Measurements from ENCODE around the gene DNAH12.
"Not testable (repeated sequence)": the region's sequence is repeated elsewhere in the genome, so short reads cannot be mapped to it uniquely, and the experiment has no call there.

The DNAH12 gene

DNA sequence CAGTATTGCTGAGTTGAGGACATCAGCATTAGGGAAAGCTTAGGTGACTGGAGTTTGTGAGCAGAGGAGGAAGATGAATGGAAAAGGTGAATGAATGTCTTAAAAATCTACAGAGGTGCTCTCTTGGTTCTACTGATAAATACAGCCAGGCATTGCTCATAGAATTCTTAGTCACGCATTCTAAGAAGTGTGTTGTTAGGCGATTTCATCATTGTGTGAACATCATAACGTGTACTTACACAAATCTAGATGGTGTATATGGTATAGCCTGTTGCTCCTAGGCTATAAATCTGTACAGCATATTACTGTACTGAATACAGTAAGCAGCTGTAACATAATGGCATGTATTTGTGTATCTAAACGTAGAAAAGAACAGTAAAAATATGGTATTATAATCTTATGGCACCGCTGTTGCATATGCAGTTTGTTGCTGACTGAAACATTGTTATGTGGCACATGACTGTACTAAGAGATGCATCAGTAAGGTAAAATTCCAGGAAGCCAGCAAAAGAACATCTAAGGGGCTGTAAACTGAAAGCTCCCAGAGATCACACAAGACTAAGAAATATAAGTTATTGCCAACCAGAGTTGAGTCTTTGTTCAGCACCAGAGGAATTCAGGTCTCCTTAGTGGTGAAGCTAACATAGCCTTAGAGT lies 208.7 kb downstream of the DNAH12 start:
- H2AFZ ChIP-seq (ENCODE audit: low read length): no peak overlapping the region
- no peaks in the 10 kb centered on the region for H4K20me1 ChIP-seq (ENCODE audit: insufficient read depth, low read length, poor library complexity, severe bottlenecking)
- no peak overlapping the region for H3K4me3 ChIP-seq (ENCODE audit: low read length, poor library complexity, severe bottlenecking)
- H3K9ac ChIP-seq (ENCODE audit: low read depth, low read length, poor library complexity, severe bottlenecking): no peak overlapping the region
- no peaks in the 10 kb centered on the region for H3K9me2 ChIP-seq (replicated peaks; ENCODE audit: low read depth, low read length)
- no peaks in the 10 kb centered on the region for H3K36me3 ChIP-seq (ENCODE audit: insufficient read depth, low read length)
- no peaks in the 10 kb centered on the region for H3K9me3 ChIP-seq (ENCODE audit: insufficient read depth, low read depth, low read length)
- TF ChIP-seq EZH2phosphoT487 (IDR thresholded peaks at IDR 0.05; ENCODE audit: borderline replicate concordance) (no peak), CTCF (conservative IDR thresholded peaks at IDR 0.05; ENCODE audit: low read length) (no peak)
- H3K4me1 ChIP-seq (ENCODE audit: insufficient read depth, low read length, poor library complexity, severe bottlenecking): peaks cover 3% of the 10 kb centered on the region
- no peaks in the 10 kb centered on the region for H3K79me2 ChIP-seq (ENCODE audit: insufficient read depth, low read length)
- H3F3A ChIP-seq (ENCODE audit: low read depth): no peaks in the 10 kb centered on the region
- no peak overlapping the region for H3K4me2 ChIP-seq (ENCODE audit: low read depth, low read length, poor library complexity, severe bottlenecking)
- no peaks in the 10 kb centered on the region for H3K27me3 ChIP-seq (ENCODE audit: insufficient read depth, low read length, poor library complexity, severe bottlenecking)

GRCh38 chr3:57331078-57331610 lies 213.0 kb downstream of the DNAH12 start:
- Histone ChIP-seq H3K9me3 (ENCODE audit: insufficient read depth, low read depth, low read length) (no peaks in the 10 kb centered on the region), H3K79me2 (ENCODE audit: insufficient read depth, low read length) (no peaks in the 10 kb centered on the region), H3K9me2 (replicated peaks; ENCODE audit: low read depth, low read length) (no peaks in the 10 kb centered on the region), H4K20me1 (ENCODE audit: insufficient read depth, low read length, poor library complexity, severe bottlenecking) (no peaks in the 10 kb centered on the region), H3K4me2 (ENCODE audit: low read depth, low read length, poor library complexity, severe bottlenecking) (no peak overlapping the region), H3K27me3 (ENCODE audit: insufficient read depth, low read length, poor library complexity, severe bottlenecking) (no peaks in the 10 kb centered on the region), H3K4me3 (ENCODE audit: low read length, poor library complexity, severe bottlenecking) (no peak overlapping the region), H2AFZ (ENCODE audit: low read length) (0 out of 2 replicates have a peak overlapping the region, but pooled peaks have one; percentile 9), H3K4me1 (ENCODE audit: insufficient read depth, low read length, poor library complexity, severe bottlenecking) (peaks cover 3% of the 10 kb centered on the region), H3K9ac (ENCODE audit: low read depth, low read length, poor library complexity, severe bottlenecking) (no peak overlapping the region), H3K36me3 (ENCODE audit: insufficient read depth, low read length) (no peaks in the 10 kb centered on the region), H3F3A (ENCODE audit: low read depth) (no peaks in the 10 kb centered on the region)
- TF ChIP-seq EZH2phosphoT487 (IDR thresholded peaks at IDR 0.05; ENCODE audit: borderline replicate concordance) (no peak), CTCF (conservative IDR thresholded peaks at IDR 0.05; ENCODE audit: low read length) (peak; percentile 48)

DNA sequence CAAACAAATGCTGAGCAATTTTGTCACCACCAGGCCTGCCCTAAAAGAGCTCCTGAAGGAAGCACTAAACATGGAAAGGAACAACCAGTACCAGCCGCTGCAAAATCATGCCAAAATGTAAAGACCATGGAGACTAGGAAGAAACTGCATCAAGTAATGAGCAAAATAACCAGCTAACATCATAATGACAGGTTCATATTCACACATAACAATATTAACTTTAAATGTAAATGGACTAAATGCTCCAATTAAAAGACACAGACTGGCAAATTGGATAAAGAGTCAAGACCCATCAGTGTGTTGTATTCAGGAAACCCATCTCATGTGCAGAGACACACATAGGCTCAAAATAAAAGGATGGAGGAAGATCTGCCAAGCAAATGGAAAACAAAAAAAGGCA lies 217.6 kb downstream of the DNAH12 start:
- not testable (repeated sequence) for H3K9ac ChIP-seq (ENCODE audit: low read depth, low read length, poor library complexity, severe bottlenecking); H3K9me2 ChIP-seq (replicated peaks; ENCODE audit: low read depth, low read length); H4K20me1 ChIP-seq (ENCODE audit: insufficient read depth, low read length, poor library complexity, severe bottlenecking); H2AFZ ChIP-seq (ENCODE audit: low read length); H3K36me3 ChIP-seq (ENCODE audit: insufficient read depth, low read length); H3K27me3 ChIP-seq (ENCODE audit: insufficient read depth, low read length, poor library complexity, severe bottlenecking); H3K9me3 ChIP-seq (ENCODE audit: insufficient read depth, low read depth, low read length); H3K4me1 ChIP-seq (ENCODE audit: insufficient read depth, low read length, poor library complexity, severe bottlenecking); H3F3A ChIP-seq (ENCODE audit: low read depth); H3K4me2 ChIP-seq (ENCODE audit: low read depth, low read length, poor library complexity, severe bottlenecking); H3K4me3 ChIP-seq (ENCODE audit: low read length, poor library complexity, severe bottlenecking); H3K79me2 ChIP-seq (ENCODE audit: insufficient read depth, low read length)

GRCh38 chr3:57314204-57314603 lies 229.9 kb downstream of the DNAH12 start:
- Histone ChIP-seq H3K4me1 (ENCODE audit: insufficient read depth, low read length, poor library complexity, severe bottlenecking) (peaks cover 3% of the 10 kb centered on the region), H3K27me3 (ENCODE audit: insufficient read depth, low read length, poor library complexity, severe bottlenecking) (no peaks in the 10 kb centered on the region), H3K79me2 (ENCODE audit: insufficient read depth, low read length) (no peaks in the 10 kb centered on the region), H3K4me2 (ENCODE audit: low read depth, low read length, poor library complexity, severe bottlenecking) (no peak overlapping the region), H3K4me3 (ENCODE audit: low read length, poor library complexity, severe bottlenecking) (no peak overlapping the region), H3K36me3 (ENCODE audit: insufficient read depth, low read length) (no peaks in the 10 kb centered on the region), H4K20me1 (ENCODE audit: insufficient read depth, low read length, poor library complexity, severe bottlenecking) (no peaks in the 10 kb centered on the region), H3K9ac (ENCODE audit: low read depth, low read length, poor library complexity, severe bottlenecking) (no peak overlapping the region), H2AFZ (ENCODE audit: low read length) (no peak overlapping the region), H3K9me2 (replicated peaks; ENCODE audit: low read depth, low read length) (no peaks in the 10 kb centered on the region), H3F3A (ENCODE audit: low read depth) (no peaks in the 10 kb centered on the region), H3K9me3 (ENCODE audit: insufficient read depth, low read depth, low read length) (peaks cover 7% of the 10 kb centered on the region; the same call in 1 of the 2 replicates)
- TF ChIP-seq CTCF (conservative IDR thresholded peaks at IDR 0.05; ENCODE audit: low read length): no peak
- no peak for TF ChIP-seq EZH2phosphoT487 (IDR thresholded peaks at IDR 0.05; ENCODE audit: borderline replicate concordance)
